Measurements from ENCODE around the gene CGB7.
"Not testable (repeated sequence)": the region's sequence is repeated elsewhere in the genome, so short reads cannot be mapped to it uniquely, and the experiment has no call there.

The CGB7 gene

DNA sequence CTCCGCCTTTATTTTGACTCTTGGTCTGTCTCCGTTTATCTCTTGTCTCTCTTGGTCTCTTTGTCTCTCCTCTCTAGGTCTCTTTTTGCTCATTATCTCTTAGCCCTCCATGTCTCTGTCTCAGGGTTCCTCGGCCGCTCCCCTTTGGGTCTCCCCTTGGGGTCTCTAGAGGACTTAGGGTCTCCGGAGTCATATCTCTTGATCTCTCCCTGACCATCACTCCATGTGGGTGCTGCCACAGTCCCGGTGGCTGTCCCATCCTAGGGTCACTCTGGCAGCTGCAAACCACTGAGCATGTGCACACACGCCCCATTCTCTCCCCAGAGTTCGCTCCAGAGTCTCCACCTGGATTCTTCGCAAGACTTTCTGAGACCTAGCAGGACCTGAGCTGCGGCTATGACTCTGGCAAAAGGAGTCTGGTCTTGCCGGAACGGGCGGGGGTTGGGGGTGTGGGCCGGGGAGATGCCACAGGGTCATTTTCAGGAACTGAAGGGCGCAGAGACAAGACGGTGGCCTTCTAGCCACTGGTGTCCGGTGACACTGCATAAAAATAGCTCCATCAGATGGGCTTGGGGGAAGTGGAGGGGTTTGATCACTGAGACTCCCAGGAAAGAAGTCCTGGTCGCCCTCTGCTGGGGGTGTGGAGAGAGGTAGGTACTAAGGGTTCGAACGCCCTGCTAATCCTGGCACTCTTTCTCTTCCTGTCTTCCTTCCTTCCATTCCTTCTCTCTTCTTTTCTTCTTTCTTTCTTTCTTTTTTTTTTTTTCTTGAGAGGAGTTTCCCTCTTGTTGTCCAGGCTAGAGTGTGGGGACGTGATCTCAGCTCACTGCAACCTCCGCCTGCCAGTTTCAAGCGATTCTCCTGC lies 16.2 kb upstream of the CGB7 start:
- DNase-seq, result no peak

- DNase-seq, result no peak
Observed at GRCh38 chr19:49071860-49072547, 14.5 kb upstream of the CGB7 start.

- no peak for DNase-seq
Observed at GRCh38 chr19:49070416-49070815, 12.9 kb upstream of the CGB7 start.

DNA sequence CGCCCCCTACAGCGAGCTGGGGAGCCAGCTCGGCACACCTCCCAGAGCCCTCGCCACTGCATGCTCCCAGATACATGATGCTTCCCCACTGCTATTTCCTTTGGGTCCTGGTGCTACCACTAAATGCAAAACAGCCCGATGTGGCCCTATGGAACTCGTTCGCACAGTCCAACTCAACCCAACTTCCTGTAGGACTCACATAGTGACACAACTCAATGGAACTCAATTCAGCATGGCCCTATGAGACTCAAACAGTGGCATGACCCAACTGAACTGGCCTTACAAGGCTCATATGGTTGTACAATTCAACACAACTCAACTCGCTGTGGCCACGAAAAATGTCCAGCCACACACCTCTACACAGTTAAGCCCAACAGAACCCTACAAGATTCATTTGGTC lies 11.5 kb upstream of the CGB7 start:
- no peak for DNase-seq

DNA sequence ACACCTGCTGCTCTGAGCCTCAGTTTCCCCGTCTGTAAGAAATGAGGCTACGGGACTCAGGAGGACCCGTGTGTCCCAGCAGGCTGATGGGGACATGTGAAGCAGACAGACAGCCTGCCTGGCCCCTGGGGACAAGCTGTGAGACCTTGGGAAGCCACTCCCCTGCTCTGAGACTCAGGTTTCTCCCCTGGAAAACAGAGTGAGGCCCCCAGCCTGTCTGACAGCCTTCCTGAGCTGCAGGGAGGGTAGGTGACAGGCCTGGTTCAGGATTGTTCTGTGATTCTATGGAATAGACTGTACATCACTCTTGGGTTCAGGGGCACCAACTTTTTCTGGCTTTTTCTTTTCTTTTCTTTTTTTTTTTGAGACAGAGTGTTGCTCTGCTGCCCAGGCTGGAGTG lies 10.0 kb upstream of the CGB7 start:
- no peak for DNase-seq

GRCh38 chr19:49065905-49066512 lies 8.5 kb upstream of the CGB7 start:
- no peak for DNase-seq

DNA sequence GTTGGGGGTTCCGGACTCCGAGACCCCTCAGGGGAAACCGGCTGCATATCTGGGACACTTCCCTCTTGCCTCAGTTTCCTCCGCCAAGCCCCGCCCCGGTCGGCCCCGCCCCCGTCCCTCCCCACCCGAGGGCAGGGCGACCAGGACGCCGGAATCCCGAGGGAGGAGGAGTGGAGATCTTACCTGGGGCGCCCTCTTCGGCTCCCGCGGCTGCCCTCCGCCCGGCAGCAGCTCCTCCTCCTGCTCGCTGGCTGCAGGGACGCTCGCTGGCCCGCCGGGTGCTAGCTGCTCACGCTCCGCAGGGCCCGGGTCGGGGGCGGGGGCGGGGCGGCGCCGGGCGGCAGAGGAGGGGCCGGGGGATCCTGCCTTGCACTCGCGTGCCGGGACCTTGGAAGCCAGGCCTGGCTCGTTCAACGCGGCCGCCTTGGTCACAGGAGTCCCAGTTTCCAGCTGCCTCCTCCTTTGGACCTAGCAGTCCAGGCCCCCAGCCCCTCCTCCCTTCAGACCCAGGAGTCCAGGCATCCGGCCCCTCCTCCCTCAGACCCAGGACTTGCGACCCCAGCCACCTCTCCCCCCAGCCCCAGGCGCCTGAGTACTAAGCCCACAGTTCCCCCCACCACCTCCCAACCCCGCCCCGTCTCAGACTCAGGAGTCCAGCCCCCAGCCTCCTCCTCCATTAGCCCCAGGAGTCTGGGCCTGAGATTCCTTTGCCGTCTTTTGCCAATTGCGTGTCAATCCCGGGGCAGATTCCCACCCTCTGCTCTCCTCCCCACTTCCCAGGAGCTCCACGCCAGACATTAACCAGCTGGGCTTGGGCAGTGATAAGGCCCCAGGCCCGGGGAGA lies 7.4 kb upstream of the CGB7 start, which contains the start of gene NTF4:
Gene NTF4, minus strand, starts transcription at position 51 of the 844 bp plus-strand sequence. CDS start 2,821 bp downstream, outside the sequence.
- DNase-seq, result no peak

DNA sequence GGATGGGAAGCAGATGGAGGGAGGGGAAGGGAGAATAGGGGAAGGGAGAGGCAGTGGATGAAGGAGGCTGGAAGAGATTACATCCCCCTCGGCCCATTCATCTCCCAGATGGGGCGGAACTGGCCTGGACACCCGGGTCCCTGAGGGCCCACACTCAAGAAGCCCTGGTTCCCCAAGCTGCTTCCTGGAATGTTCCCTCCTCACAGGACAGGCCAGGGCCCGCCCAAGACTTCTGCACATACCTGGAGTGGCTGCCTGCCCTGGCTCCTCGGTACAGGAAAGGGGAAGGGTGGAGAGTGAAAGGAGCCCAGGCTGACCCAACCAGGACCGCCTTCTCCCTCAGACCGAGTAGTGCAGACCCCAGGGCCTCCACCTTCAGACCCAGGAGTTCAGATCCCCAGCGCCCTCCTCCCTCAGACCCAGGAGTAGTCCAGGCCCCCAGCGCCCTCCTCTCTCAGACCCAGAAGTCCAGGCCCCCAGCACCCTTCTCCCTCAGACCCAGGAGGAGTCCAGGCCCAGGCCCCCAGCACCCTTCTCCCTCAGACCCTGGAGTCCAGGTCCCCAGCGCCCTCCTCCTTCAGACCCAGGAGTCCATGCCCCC lies 6.6 kb upstream of the CGB7 start:
- no peak for DNase-seq

- DNase-seq, result no peak
Observed at GRCh38 chr19:49061445-49061844, 3.9 kb upstream of the CGB7 start.

DNA sequence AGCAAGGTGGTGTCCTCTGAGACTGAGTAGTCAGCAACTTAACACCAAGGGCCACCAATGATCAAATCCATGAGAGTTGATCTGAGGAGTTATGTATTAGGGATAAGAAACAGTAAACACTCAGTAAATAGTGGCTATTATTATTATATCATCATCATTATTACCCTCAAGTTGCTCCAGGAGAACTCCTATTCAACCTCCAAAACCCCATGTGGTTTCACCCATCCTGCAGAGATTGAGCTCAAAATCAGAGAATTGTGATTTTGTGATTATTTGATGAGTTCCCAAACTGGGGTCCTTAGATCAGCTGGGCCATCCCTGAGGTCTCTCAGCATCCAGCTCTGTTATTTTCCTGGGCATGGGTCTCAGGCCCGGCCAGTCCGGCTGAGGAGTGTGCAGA lies 3.5 kb upstream of the CGB7 start:
- no peak for DNase-seq

GRCh38 chr19:49059053-49059452 lies 1.5 kb upstream of the CGB7 start:
- no peak for DNase-seq

GRCh38 chr19:49058562-49058961 lies 1.0 kb upstream of the CGB7 start:
- no peak for DNase-seq

GRCh38 chr19:49056902-49057596 lies 500 bp downstream of the CGB7 start:
- DNase-seq, result not testable (repeated sequence)

DNA sequence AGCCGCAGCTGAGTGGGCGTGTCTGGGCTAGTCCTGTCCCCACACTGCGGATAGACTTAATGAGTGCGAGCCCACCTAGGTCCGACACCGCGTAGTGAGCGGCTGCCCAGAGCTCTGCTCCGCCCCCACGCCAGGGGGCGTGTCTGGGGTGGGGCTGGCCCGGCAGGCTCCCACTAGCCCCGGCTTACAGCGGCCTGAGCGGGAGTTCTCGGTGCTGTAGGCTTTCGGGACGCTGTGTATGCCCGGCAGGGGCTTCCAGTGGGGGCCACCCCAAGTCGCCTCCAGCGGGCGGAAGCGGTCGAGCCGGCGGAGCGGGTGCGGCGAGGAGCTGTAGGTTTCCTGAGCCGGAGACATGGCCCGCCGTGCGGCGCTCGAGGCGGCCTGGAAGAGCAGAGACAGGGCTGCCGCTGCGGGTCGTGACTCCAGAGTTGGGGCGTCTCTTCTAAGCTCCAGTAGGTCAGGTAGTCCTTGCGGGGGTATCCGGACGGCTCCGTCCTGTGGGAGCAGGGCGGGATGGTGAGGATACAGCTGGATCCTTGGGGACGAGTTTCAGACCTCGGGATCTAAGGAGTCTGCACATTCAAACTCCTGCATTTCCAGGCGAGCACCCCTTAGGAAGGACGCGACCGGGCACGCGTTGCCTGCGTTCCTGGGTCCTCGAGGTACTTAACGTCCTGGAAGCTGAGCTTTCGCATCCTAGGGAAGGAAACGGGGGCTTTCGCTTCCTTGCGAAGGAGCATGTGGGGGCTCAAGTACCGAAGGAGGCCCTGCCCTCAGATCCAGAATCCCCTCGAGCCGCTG lies 1.2 kb downstream of the CGB7 start:
- no peak for DNase-seq

DNA sequence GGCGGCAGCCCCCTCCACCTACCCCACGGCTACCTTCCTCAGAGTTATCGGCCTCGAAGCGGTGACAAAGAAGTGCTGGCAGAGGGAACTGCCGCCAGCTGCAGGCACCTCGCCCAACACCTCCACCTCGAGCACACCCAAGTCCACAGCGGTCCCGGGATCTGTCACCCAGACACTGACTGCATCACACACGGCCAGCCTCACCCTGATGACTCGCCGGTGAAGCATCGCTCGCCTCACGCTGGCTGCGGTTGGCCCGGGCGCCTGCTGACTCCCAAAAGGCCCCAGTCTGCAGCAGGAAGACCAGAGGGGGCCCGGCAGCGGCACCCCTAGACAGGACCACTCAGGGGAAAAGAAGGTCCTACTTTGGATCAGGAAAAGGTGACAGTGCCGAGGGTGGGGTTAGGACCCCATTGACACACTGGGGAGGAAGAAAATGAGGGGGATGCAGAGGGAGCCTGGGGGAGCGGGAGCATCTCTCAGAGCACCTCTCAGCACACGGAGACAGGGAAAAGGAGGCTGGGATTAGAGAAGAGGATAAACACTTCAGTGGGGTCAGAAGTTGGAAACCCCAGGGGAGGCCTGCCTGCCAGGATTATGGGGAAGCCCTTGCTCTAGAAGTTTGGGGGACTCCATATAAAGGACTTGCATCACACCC lies 7.0 kb downstream of the CGB7 start:
- DNase-seq, result not testable (repeated sequence)

DNA sequence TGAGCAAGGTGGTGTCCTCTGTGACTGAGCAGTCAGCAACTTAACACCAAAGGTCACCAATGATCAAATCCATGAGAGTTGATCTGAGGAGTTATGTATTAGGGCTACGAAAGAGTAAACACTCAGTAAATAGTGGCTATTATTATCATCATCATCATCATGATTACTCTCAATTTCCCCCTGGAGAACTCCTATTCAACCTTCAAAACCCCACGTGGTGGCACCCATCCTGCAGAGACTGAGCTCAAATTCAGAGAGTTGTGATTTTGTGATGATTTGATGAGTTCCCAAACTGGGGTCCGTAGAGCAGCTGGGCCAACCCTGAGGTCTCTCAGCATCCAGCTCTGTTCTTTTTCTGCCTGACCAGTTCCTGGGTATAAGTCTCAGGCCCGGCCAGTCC lies 7.7 kb downstream of the CGB7 start:
- not testable (repeated sequence) for DNase-seq

GRCh38 chr19:49049011-49049410 lies 8.5 kb downstream of the CGB7 start, which contains the start of gene CGB8:
Gene CGB8 (minus strand): TSS chr19:49049111. CDS start chr19:49048739, 372 bp downstream.
- not testable (repeated sequence) for DNase-seq

- not testable (repeated sequence) for DNase-seq
Observed at GRCh38 chr19:49043548-49043947, 14.0 kb downstream of the CGB7 start, which contains the start of gene CGB5. Gene CGB5 (plus strand): TSS chr19:49043848. CDS start chr19:49044210, 362 bp downstream.

GRCh38 chr19:49042666-49043065 lies 14.9 kb downstream of the CGB7 start:
- DNase-seq, result not testable (repeated sequence)

DNA sequence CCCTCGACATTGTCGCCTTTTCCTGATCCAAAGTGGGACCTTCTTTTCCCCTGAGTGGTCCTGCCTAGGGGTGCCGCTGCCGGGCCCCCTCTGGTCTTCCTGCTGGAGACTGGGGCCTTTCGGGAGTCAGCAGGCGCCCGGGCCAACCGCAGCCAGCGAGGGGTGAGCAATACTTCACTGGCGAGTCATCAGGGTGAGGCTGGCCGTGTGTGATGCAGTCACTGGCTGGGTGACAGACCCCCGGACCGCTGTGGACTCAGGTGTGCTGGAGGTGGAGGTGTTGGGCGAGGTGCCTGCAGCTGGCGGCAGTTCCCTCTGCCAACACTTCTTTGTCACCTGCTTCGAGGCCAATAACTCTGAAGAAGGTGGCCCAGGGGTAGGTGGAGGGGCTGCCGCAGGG lies 15.4 kb downstream of the CGB7 start:
- DNase-seq, result no peak
